ENCODE results near the gene B4GALNT2. TPM values are rescaled to one million over a fixed set of nuclear protein-coding genes. Genes with fewer than 3 reads are reported as not detected.
"Not testable (repeated sequence)": the region's sequence is repeated elsewhere in the genome, so short reads cannot be mapped to it uniquely, and the experiment has no call there.

The B4GALNT2 gene
- total RNA-seq, 1 experiment from 2014 or later = not detected

- DNase-seq (ENCODE audit: low read depth) = no peak
Measured at GRCh38 chr17:49120166-49120565, 12.4 kb upstream of the B4GALNT2 start.

GRCh38 chr17:49121696-49122292 is 10.8 kb upstream of the B4GALNT2 start:
- DNase-seq (ENCODE audit: low read depth) = no peak

DNA sequence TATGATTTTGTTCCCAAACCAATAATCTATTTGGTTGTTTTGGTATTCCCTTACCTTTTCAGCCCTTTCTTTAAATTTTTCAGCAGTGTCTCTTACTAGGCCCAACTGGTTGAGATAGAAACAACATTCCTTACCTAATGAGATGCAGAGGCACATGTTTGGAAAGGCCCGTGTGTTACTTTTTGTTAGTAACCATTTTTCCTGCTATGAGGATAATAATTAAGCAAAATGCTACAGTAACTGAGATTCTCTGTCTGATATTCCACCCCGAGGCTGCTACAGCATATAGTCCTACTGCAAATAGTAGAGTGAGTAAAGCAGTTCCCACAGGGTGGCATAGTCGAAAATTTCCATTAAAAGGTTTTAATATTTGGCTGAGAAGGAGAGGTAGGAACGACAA is 10.0 kb upstream of the B4GALNT2 start:
- DNase-seq (ENCODE audit: low read depth) = no peak

- DNase-seq (ENCODE audit: low read depth) = no peak
Measured at GRCh38 chr17:49123061-49123460, 9.5 kb upstream of the B4GALNT2 start.

DNA sequence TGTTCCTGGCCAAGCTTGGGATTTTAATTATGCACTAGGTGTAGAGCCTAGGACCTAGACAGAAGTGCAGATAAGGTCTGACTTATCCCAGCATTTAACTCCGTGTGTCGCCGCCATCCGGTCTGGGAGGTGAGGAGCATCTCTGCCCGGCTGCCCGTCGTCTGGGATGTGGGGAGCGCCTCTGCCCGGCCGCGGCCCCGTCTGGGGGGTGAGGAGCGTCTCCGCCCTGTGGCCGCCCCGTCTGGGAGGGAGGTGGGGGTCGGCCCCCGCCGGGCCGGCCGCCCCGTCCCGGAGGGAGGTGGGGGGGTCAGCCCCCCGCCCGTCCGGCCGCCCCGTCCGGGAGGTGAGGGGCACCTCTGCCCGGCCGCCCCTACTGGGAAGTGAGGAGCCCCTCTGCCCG is 7.1 kb upstream of the B4GALNT2 start:
- DNase-seq (ENCODE audit: low read depth) = no peak

DNA sequence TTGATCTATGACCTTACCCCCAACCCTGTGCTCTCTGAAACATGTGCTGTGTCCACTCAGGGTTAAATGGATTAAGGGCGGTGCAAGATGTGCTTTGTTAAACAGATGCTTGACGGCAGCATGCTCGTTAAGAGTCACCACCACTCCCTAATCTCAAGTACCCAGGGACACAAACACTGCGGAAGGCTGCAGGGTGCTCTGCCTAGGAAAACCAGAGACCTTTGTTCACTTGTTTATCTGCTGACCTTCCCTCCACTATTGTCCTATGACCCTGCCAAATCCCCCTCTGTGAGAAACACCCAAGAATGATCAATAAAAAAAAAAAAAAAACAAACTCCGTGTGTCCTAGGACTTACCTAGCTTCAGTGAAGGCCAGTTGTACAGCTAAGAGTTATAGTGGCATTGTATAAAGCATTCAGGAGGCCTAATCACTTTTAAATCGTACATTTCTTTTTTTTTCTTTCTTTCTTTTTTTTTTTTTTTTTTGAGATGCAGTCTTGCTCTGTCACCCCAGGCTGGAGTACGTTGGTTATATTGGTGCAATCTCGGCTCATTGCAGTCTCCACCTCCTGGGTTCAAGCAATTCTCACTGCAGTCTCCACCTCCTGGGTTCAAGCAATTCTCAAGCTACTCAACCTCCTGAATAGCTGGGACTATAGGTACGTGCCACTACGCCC is 6.2 kb upstream of the B4GALNT2 start:
- DNase-seq (ENCODE audit: low read depth) = not testable (repeated sequence)

GRCh38 chr17:49129359-49129950 is 3.1 kb upstream of the B4GALNT2 start:
- peak; percentile 47 for DNase-seq (ENCODE audit: low read depth)

GRCh38 chr17:49130891-49131290 is 1.7 kb upstream of the B4GALNT2 start:
- DNase-seq (ENCODE audit: low read depth) = no peak

- no peak for DNase-seq (ENCODE audit: low read depth)
Measured at GRCh38 chr17:49132317-49132698, 261 bp upstream of the B4GALNT2 start.

GRCh38 chr17:49136335-49136734 is 3.8 kb downstream of the B4GALNT2 start:
- no peak for DNase-seq (ENCODE audit: low read depth)

- not testable (repeated sequence) for DNase-seq (ENCODE audit: low read depth)
Measured at GRCh38 chr17:49145654-49146053, 13.1 kb downstream of the B4GALNT2 start.

- DNase-seq (ENCODE audit: low read depth) = peak; percentile 97
Measured at GRCh38 chr17:49146620-49147306, 14.2 kb downstream of the B4GALNT2 start.

DNA sequence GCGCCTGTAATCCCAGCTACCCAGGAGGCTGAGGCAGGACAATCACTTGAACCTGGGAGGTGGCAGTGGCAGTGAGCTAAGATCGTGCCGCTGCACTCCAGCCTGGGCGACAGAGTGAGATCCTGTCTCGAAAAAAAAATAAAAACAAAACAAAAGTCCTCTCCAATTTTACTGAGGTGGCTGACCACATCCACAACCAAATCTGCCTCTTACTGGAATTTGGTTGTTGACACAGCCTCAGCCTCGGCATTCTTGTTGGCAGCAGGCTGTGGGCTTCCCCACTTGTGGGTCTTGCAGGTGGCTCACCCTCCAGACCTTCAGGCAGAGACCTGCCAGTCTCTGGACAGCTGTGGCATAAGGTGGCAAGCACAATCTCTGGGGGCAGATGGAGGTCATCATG is 15.6 kb downstream of the B4GALNT2 start:
- DNase-seq (ENCODE audit: low read depth) = peak; percentile 61

- no peak for DNase-seq (ENCODE audit: low read depth)
Measured at GRCh38 chr17:49151996-49152395, 19.4 kb downstream of the B4GALNT2 start.

- DNase-seq (ENCODE audit: low read depth) = no peak
Measured at GRCh38 chr17:49156256-49156655, 23.7 kb downstream of the B4GALNT2 start.

DNA sequence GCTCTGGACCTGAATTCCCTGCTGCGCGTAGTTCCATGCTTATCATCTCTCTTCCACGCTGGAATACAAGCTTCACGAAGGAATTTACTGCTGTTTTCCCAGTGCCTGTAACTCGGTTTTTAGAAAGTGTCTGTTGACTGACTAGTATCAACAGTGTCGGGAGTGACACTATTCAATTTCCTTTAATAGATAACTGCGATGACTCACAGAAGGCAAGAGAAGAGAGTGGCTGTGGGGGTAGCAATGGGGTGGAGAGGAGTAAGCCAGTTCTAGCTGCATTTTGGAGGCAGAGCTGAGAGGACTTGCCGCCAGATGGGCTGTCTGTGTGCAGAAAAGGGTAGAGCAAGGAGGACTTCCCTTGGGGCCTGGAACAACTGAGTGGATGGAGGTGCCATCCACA is 25.2 kb downstream of the B4GALNT2 start:
- DNase-seq (ENCODE audit: low read depth) = peak; percentile 21

- DNase-seq (ENCODE audit: low read depth) = no peak
Measured at GRCh38 chr17:49162866-49163265, 30.3 kb downstream of the B4GALNT2 start.

- DNase-seq (ENCODE audit: low read depth) = no peak
Measured at GRCh38 chr17:49165143-49165542, 32.6 kb downstream of the B4GALNT2 start.

DNA sequence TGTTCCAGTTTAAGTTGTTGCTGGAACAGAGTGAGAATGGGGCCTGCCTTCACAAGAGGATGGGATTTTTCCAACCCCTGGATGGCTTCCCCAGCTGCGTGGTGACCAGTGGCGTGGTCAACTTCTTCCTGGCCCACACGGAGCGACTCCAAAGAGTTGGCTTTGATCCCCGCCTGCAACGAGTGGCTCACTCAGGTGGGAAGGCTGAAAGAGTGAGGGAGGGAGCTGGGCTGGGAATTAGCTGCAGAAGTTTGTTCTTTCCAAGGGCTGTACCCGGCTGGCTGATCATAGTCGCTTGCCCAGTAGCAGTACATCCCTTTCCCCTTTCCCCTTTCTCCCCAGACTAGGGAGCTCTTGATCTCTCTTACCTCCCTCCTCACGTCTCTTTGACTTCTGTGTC is 36.1 kb downstream of the B4GALNT2 start:
- no peak for DNase-seq (ENCODE audit: low read depth)

DNA sequence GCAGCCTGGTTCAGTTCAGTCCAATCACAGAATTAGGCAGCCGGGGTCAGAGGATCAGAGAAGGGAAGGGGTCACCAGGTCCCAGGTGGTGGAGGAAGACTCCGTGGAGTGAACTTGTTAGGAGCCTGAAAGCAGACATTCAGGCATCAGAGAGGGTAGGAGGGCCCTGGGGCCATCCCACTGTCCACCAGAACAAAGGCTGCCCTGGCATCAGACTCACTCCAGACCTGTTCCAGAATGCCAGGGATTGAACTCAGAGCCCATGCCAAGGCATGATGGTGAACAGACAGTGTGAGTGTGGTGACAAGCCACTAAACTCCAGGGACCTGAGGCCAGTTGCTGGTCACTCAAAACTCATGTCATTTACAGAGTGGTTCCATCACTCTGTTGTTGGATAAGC is 37.6 kb downstream of the B4GALNT2 start:
- DNase-seq (ENCODE audit: low read depth) = no peak

DNA sequence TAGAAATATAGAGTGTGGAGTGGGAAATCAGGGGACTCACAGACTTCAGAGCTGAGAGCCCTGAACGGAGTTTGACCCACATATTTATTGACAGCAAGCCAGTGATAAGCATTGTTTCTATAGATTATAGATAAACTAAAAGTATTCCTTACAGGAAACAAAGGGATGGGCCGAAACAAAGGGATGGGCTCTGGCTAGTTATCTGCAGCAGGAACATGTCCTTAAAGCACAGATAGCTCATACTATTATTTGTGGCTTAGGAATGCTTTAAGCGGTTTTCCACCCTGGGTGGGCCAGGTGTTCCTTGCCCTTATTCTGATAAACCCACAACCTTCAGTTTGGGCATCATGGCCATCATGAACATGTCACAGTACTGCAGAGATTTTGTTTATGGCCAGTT is 38.1 kb downstream of the B4GALNT2 start:
- DNase-seq (ENCODE audit: low read depth) = not testable (repeated sequence)

- DNase-seq (ENCODE audit: low read depth) = not testable (repeated sequence)
Measured at GRCh38 chr17:49175978-49176377, 43.4 kb downstream of the B4GALNT2 start.

GRCh38 chr17:49180303-49180702 is 47.7 kb downstream of the B4GALNT2 start:
- DNase-seq (ENCODE audit: low read depth) = peak; percentile 40
